Ecto neural progenitor cell (in vitro differentiated cells): ENCODE measurements around the gene CYP3A4.

Experiments used
- DNase-seq: peaks from one replicate; pipeline ENCODE4 v3.0.0-alpha.2; 2018; ENCODE audit warnings: low spot score

CYP3A4 gene

GRCh38 chr7:99720800-99721595, 63.0 kb downstream of the CYP3A4 start:
- DNase-seq = no peak

- DNase-seq = no peak
Measured at GRCh38 chr7:99719996-99720769, 63.8 kb downstream of the CYP3A4 start.

- DNase-seq = no peak
Measured at GRCh38 chr7:99713995-99714570, 69.9 kb downstream of the CYP3A4 start.

- DNase-seq = no peak
Measured at GRCh38 chr7:99709838-99710578, 74.0 kb downstream of the CYP3A4 start.

- DNase-seq = no peak
Measured at GRCh38 chr7:99709260-99709659, 74.7 kb downstream of the CYP3A4 start.

- DNase-seq = no peak
Measured at GRCh38 chr7:99707096-99707495, 76.9 kb downstream of the CYP3A4 start.
